ENCODE results near the gene LTBP1.

- TF ChIP-seq CTCF (IDR thresholded peaks at IDR 0.05): no peak
- TF ChIP-seq POLR2A (IDR thresholded peaks at IDR 0.05): no peak
- TF ChIP-seq POLR2AphosphoS5 (IDR thresholded peaks at IDR 0.05): no peak
- TF ChIP-seq EP300 (IDR thresholded peaks at IDR 0.05): no peak
Measured at GRCh38 chr2:33435518-33435917, 488.8 kb downstream of the LTBP1 start.
